WTC11 (cell line): ENCODE measurements around the gene PDRG1.

Experiments
- CREB1 ChIP-seq: sonication (generic); formaldehyde crosslinking; IDR thresholded peaks from 2 replicates; pipeline ENCODE4 v1.8.0; 2023; ENCODE audit warnings: mild to moderate bottlenecking, missing genetic modification reagents
- ESRRA ChIP-seq: sonication (generic); formaldehyde crosslinking; IDR thresholded peaks from 2 replicates; pipeline ENCODE4 v1.8.1; 2022; ENCODE audit warnings: mild to moderate bottlenecking, missing genetic modification reagents, borderline replicate concordance
- SP1 ChIP-seq: sonication (generic); formaldehyde crosslinking; conservative IDR thresholded peaks from 2 replicates; pipeline ENCODE4 v1.8.1; 2022; ENCODE audit warnings: missing genetic modification reagents
- ZNF121 ChIP-seq: sonication (generic); formaldehyde crosslinking; IDR thresholded peaks from 2 replicates; pipeline ENCODE4 v1.8.0; 2023; ENCODE audit warnings: missing genetic modification reagents
- TF ChIP-seq, protein P1 (sequence below): sonication (generic); formaldehyde crosslinking; conservative IDR thresholded peaks from 2 replicates; pipeline ENCODE4 v1.8.1; 2022; ENCODE audit warnings: mild to moderate bottlenecking, missing genetic modification reagents
- TF ChIP-seq, protein P2 (sequence below): fragments of 200-600 bp; IDR thresholded peaks from 2 replicates; pipeline ENCODE4 v1.8.0; 2022; ENCODE audit warnings: antibody characterized with exemption
- TF ChIP-seq, protein P3 (sequence below): sonication (generic); formaldehyde crosslinking; IDR thresholded peaks from 2 replicates; pipeline ENCODE4 v1.8.0; 2022; ENCODE audit warnings: mild to moderate bottlenecking, missing genetic modification reagents
- TF ChIP-seq, protein P4 (sequence below): sonication (generic); formaldehyde crosslinking; IDR thresholded peaks from 2 replicates; pipeline ENCODE4 v1.8.0; 2022; ENCODE audit warnings: mild to moderate bottlenecking, missing genetic modification reagents
- TF ChIP-seq, protein P5 (sequence below): sonication (generic); formaldehyde crosslinking; IDR thresholded peaks from 2 replicates; pipeline ENCODE4 v1.8.1; 2023; ENCODE audit warnings: mild to moderate bottlenecking, missing genetic modification reagents, moderate library complexity
- TF ChIP-seq, protein P6 (sequence below): sonication (generic); formaldehyde crosslinking; IDR thresholded peaks from 2 replicates; pipeline ENCODE4 v1.8.1; 2022; ENCODE audit warnings: mild to moderate bottlenecking, missing genetic modification reagents, moderate library complexity, borderline replicate concordance
- TF ChIP-seq, protein P7 (sequence below): sonication (generic); formaldehyde crosslinking; IDR thresholded peaks from 2 replicates; pipeline ENCODE4 v1.8.0; 2022; ENCODE audit warnings: mild to moderate bottlenecking, missing genetic modification reagents
- TF ChIP-seq, protein P8 (sequence below): sonication (generic); formaldehyde crosslinking; IDR thresholded peaks from 2 replicates; pipeline ENCODE4 v1.8.1; 2023; ENCODE audit warnings: mild to moderate bottlenecking, missing genetic modification reagents

DNA sequence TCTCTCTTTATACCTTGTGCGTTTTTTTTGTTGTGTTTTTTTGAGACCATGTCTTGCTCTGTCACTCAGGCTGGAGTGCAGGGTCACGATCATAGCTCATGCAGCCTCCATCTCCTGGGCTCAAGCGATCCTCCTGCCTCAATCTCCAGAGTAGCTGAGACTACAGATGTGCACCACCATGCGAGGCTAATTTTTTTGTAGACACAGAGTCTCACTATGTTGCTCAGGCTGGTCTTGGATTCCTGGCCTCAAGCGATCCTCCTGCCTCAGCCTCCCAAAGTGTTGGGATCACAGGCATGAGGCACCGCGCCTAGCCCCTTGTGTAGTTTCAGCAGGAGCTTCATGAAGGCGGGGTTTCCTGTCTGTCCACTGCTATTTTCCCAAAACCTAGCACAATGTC is 27.3 kb downstream of the PDRG1 start:
- TF ChIP-seq, protein P1, sequence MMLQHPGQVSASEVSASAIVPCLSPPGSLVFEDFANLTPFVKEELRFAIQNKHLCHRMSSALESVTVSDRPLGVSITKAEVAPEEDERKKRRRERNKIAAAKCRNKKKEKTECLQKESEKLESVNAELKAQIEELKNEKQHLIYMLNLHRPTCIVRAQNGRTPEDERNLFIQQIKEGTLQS (CRISPR knock-in tag), result no peak
- TF ChIP-seq, protein P2, sequence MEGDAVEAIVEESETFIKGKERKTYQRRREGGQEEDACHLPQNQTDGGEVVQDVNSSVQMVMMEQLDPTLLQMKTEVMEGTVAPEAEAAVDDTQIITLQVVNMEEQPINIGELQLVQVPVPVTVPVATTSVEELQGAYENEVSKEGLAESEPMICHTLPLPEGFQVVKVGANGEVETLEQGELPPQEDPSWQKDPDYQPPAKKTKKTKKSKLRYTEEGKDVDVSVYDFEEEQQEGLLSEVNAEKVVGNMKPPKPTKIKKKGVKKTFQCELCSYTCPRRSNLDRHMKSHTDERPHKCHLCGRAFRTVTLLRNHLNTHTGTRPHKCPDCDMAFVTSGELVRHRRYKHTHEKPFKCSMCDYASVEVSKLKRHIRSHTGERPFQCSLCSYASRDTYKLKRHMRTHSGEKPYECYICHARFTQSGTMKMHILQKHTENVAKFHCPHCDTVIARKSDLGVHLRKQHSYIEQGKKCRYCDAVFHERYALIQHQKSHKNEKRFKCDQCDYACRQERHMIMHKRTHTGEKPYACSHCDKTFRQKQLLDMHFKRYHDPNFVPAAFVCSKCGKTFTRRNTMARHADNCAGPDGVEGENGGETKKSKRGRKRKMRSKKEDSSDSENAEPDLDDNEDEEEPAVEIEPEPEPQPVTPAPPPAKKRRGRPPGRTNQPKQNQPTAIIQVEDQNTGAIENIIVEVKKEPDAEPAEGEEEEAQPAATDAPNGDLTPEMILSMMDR, result no peak
- no peak for TF ChIP-seq CREB1
- TF ChIP-seq, protein P3, sequence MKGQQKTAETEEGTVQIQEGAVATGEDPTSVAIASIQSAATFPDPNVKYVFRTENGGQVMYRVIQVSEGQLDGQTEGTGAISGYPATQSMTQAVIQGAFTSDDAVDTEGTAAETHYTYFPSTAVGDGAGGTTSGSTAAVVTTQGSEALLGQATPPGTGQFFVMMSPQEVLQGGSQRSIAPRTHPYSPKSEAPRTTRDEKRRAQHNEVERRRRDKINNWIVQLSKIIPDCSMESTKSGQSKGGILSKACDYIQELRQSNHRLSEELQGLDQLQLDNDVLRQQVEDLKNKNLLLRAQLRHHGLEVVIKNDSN, result no peak
- TF ChIP-seq, protein P4, sequence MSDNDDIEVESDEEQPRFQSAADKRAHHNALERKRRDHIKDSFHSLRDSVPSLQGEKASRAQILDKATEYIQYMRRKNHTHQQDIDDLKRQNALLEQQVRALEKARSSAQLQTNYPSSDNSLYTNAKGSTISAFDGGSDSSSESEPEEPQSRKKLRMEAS (CRISPR knock-in tag), result no peak
- TF ChIP-seq, protein P5, sequence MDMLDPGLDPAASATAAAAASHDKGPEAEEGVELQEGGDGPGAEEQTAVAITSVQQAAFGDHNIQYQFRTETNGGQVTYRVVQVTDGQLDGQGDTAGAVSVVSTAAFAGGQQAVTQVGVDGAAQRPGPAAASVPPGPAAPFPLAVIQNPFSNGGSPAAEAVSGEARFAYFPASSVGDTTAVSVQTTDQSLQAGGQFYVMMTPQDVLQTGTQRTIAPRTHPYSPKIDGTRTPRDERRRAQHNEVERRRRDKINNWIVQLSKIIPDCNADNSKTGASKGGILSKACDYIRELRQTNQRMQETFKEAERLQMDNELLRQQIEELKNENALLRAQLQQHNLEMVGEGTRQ (CRISPR knock-in tag), result no peak
- TF ChIP-seq, protein P6, sequence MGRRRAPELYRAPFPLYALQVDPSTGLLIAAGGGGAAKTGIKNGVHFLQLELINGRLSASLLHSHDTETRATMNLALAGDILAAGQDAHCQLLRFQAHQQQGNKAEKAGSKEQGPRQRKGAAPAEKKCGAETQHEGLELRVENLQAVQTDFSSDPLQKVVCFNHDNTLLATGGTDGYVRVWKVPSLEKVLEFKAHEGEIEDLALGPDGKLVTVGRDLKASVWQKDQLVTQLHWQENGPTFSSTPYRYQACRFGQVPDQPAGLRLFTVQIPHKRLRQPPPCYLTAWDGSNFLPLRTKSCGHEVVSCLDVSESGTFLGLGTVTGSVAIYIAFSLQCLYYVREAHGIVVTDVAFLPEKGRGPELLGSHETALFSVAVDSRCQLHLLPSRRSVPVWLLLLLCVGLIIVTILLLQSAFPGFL, result no peak
- no peak for TF ChIP-seq SP1 (CRISPR knock-in tag)
- TF ChIP-seq ESRRA, result no peak
- TF ChIP-seq, protein P7, sequence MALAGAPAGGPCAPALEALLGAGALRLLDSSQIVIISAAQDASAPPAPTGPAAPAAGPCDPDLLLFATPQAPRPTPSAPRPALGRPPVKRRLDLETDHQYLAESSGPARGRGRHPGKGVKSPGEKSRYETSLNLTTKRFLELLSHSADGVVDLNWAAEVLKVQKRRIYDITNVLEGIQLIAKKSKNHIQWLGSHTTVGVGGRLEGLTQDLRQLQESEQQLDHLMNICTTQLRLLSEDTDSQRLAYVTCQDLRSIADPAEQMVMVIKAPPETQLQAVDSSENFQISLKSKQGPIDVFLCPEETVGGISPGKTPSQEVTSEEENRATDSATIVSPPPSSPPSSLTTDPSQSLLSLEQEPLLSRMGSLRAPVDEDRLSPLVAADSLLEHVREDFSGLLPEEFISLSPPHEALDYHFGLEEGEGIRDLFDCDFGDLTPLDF (CRISPR knock-in tag), result no peak
- TF ChIP-seq, protein P8, sequence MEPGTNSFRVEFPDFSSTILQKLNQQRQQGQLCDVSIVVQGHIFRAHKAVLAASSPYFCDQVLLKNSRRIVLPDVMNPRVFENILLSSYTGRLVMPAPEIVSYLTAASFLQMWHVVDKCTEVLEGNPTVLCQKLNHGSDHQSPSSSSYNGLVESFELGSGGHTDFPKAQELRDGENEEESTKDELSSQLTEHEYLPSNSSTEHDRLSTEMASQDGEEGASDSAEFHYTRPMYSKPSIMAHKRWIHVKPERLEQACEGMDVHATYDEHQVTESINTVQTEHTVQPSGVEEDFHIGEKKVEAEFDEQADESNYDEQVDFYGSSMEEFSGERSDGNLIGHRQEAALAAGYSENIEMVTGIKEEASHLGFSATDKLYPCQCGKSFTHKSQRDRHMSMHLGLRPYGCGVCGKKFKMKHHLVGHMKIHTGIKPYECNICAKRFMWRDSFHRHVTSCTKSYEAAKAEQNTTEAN, result no peak
- TF ChIP-seq ZNF121 (CRISPR knock-in tag), result no peak
